Right lobe of liver (tissue), 6 donors: ENCODE measurements around the gene UBE2G2. TPM values are rescaled to one million over a fixed set of nuclear protein-coding genes. Genes with fewer than 3 reads are reported as not detected.

Experiments used
- ATAC-seq, 4 donors: fragments of 200-7000 bp; cut with Tn5 transposase; one replicate each; pipeline ENCODE4 v1.9.1; 2020; ENCODE audit warnings: mild to moderate bottlenecking in 4 of 4, moderate library complexity in 4 of 4
- DNase-seq, 3 donors: peaks; one replicate each; pipeline ENCODE4 v3.0.0-alpha.2; 2020
- H3K27ac ChIP-seq, 3 donors: fragments of 200-600 bp; one replicate each; pipeline ENCODE4 v1.8.0; 2022
- H3K27me3 ChIP-seq, 2 donors: fragments of 200-600 bp; one replicate each; pipeline ENCODE4 v1.8.0; 2022
- H3K36me3 ChIP-seq, 4 donors: fragments of 200-600 bp; sonication (generic) in 1 of 4; one replicate each; pipeline versions ENCODE4 v1.5.1 to v1.8.0; 2017 to 2022; ENCODE audit warnings: control low read depth in 1 of 4
- H3K4me1 ChIP-seq, 4 donors: fragments of 200-600 bp; sonication (generic) in 1 of 4; one replicate each; pipeline versions ENCODE4 v1.5.1 to v1.8.0; 2017 to 2022; ENCODE audit warnings: control low read depth in 1 of 4
- H3K4me3 ChIP-seq, 3 donors: fragments of 200-600 bp; one replicate each; pipeline ENCODE4 v1.8.0; 2022
- H3K9me3 ChIP-seq, 4 donors: fragments of 200-600 bp; sonication (generic) in 1 of 4; one replicate each; pipeline versions ENCODE4 v1.5.1 to v1.8.0; 2017 to 2022; ENCODE audit warnings: control low read depth in 1 of 4
- CTCF ChIP-seq, 4 donors: fragments of 200-600 bp in 3 of 4; fragments of 450-650 bp in 1 of 4; IDR thresholded peaks; one replicate each; pipeline versions ENCODE4 v1.5.1 to v1.8.0; 2016 to 2022; ENCODE audit warnings: antibody characterized with exemption in 4 of 4, mild to moderate bottlenecking in 2 of 4
- POLR2A ChIP-seq: fragments of 450-650 bp; IDR thresholded peaks from one replicate; pipeline ENCODE4 v1.6.1; 2017; ENCODE audit warnings: antibody characterized with exemption, mild to moderate bottlenecking
- WGBS: methylation state at CpG from one replicate; pipeline ENCODE4 v1.1.6; 2018; ENCODE audit warnings: low coverage, low lambda C conversion rate; ENCODE audit not compliant: insufficient coverage; ENCODE audit errors: missing lambda C conversion rate; 5-methylcytosine and 5-hydroxymethylcytosine counted together
- intact Hi-C, 2 donors: fragments of 100-400 bp; cut with DNase I; formaldehyde crosslinking; loops; one replicate each; pipeline versions ENCODE4 v1.11.2 to v1.14.1; 2022
- total RNA-seq, 6 experiments: library from RNA; depleted of rRNA in 2 of 6; stranded (reverse); fragments of >200 nt in 2 of 6; fragmentation: NEBNext Ultra II Directional in 3 of 6; extraction: Animal tissue kit (Norgen Biotek cat#: 25700) in 3 of 6; gene quantifications; one replicate each; pipeline versions ENCODE4 v1.1.0 to v1.2.4, GENCODE V29; 2016 to 2023
- donor health status: DM: no; HTN: yes; CAD: no.
- donor health status: DM: no; HTN: no; CAD: no.
- donor health status: DM: no; HTN: no; CAD: no.
- donor health status: DM: no; HTN: yes; CAD: no.
- donor health status: DM: no; HTN: yes; CAD: no.

UBE2G2 gene
- total RNA-seq, 6 experiments from 2014 or later, result 41.5 to 54.6 (median 49.9) TPM

- Histone ChIP-seq H3K36me3 (peaks cover 0 to 7% (median 1%) of the 10 kb centered on the region in 4 donors), H3K9me3 (no peaks in the 10 kb centered on the region), H3K27me3 (no peaks in the 10 kb centered on the region), H3K4me3 (no peak overlapping the region), H3K27ac (no peak overlapping the region), H3K4me1 (peaks cover 0 to 8% (median 2%) of the 10 kb centered on the region in 4 donors)
- intact Hi-C loops, result loop anchor here in 1 of 2 donors (10.0 kb wide), 1 partner anchor 120 kb away; no protein-coding TSS in a partner anchor
- DNase-seq (no peak), ATAC-seq (no peak)
- 69% methylated on average over 7 of the region's 11 CpGs for WGBS
- no peak for TF ChIP-seq CTCF (IDR thresholded peaks at IDR 0.05)
- no peak for TF ChIP-seq POLR2A
Observed at GRCh38 chr21:44814498-44815023, 12.9 kb upstream of the UBE2G2 start.

GRCh38 chr21:44813727-44814126 lies 12.1 kb upstream of the UBE2G2 start:
- TF ChIP-seq CTCF (IDR thresholded peaks at IDR 0.05) (no peak), POLR2A (no peak)
- no peak for ATAC-seq
- H3K27me3 ChIP-seq, result no peaks in the 10 kb centered on the region
- intact Hi-C loops, result loop anchor here in 1 of 2 donors (10.0 kb wide), 1 partner anchor 121 kb away; no protein-coding TSS in a partner anchor
- no peak overlapping the region for H3K4me3 ChIP-seq
- H3K27ac ChIP-seq, result no peak overlapping the region
- peaks cover 0 to 8% (median 2%) of the 10 kb centered on the region in 4 donors for H3K4me1 ChIP-seq
- peaks cover 0 to 16% (median 1%) of the 10 kb centered on the region in 4 donors for H3K36me3 ChIP-seq
- no peaks in the 10 kb centered on the region for H3K9me3 ChIP-seq
- no peak for DNase-seq
- WGBS, result no CpG with 5 or more reads among the region's 18 CpGs

DNA sequence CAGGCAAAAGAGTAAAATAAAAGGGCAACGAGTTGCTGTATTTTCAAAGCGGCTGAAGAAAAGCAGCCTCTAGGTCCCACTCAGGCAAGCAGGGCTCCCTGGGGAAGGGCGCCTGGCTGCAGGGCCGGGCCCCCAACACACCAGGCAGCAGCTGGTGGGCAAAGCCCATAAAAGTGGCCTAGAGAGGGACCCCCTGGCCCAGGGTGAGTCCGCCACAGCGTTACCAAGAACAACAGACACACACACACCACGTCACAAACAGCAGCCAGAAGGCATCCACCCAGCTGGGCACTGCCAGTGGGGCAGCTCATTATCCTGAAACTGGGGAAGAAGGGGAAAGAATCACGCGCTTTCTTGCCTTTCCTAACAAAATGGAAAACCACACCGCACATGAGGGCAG lies 11.5 kb upstream of the UBE2G2 start:
- intact Hi-C loops, result loop anchor here in 1 of 2 donors (10.0 kb wide), 1 partner anchor 122 kb away; no protein-coding TSS in a partner anchor
- no peak for TF ChIP-seq CTCF (IDR thresholded peaks at IDR 0.05)
- no peak for TF ChIP-seq POLR2A
- no peaks in the 10 kb centered on the region for H3K27me3 ChIP-seq
- DNase-seq, result no peak
- H3K4me3 ChIP-seq, result no peak overlapping the region
- no peak for ATAC-seq
- no peaks in the 10 kb centered on the region for H3K9me3 ChIP-seq
- H3K36me3 ChIP-seq, result peaks cover 0 to 20% (median 3%) of the 10 kb centered on the region in 4 donors
- peaks cover 0 to 8% (median 2%) of the 10 kb centered on the region in 4 donors for H3K4me1 ChIP-seq
- 96% methylated on average over 8 of the region's 10 CpGs for WGBS
- no peak overlapping the region for H3K27ac ChIP-seq

DNA sequence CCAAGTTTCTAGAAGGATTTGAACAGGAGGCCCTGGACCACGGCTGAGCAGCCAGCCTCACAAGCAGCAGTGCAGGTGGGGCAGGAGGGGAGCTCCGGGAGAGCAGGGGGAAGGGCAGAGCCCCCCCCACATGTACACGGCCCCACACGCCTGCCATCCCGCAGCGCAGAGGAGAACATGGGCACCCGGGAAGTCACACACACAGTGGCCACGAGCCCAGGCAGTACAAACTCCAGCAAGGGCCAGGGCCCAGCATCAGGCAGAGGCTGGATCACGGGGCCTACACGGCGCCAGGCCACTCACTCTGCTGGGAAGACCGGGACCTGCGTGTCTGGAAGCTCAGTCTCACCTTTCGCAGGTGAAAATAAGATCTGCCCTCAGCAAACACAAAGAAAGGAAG lies 11.0 kb upstream of the UBE2G2 start:
- Histone ChIP-seq H3K36me3 (peaks cover 0 to 25% (median 3%) of the 10 kb centered on the region in 4 donors), H3K4me1 (peaks cover 0 to 8% (median 2%) of the 10 kb centered on the region in 4 donors), H3K9me3 (no peaks in the 10 kb centered on the region), H3K27me3 (no peaks in the 10 kb centered on the region), H3K27ac (no peak overlapping the region), H3K4me3 (no peak overlapping the region)
- intact Hi-C loops, result loop anchor here in 1 of 2 donors (10.0 kb wide), 1 partner anchor 122 kb away; no protein-coding TSS in a partner anchor
- ATAC-seq (no peak), DNase-seq (no peak)
- 80% methylated on average over 2 of the region's 14 CpGs for WGBS
- TF ChIP-seq POLR2A (no peak), CTCF (IDR thresholded peaks at IDR 0.05) (no peak)
